ENCODE measurements around the gene TOM1L2.
"Not testable (repeated sequence)": the region's sequence is repeated elsewhere in the genome, so short reads cannot be mapped to it uniquely, and the experiment has no call there.

Gene TOM1L2

DNA sequence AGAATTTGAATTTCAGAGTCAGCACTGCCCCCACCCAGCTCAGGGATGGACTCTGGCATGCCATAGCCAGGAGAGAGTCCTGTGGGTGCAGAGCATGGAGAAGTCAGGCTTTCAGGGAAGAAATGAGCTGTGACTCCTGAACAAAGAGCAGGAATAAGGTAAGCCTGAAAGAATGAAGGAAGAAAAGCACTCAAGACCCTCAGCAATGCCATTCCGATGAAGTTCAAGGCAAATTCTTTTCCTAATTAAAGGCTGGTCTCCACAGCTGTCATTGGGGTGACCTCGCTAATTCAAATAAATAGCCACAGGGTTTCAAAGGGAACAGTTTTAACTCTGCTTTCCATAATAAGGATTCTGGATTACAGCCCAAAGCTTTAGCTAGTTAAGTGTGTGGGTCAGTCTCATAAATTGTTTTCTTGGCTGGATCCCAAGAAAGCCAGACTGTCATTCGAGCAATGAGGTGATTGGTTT lies 31.7 kb downstream of the TOM1L2 start:
- no peak for DNase-seq

DNA sequence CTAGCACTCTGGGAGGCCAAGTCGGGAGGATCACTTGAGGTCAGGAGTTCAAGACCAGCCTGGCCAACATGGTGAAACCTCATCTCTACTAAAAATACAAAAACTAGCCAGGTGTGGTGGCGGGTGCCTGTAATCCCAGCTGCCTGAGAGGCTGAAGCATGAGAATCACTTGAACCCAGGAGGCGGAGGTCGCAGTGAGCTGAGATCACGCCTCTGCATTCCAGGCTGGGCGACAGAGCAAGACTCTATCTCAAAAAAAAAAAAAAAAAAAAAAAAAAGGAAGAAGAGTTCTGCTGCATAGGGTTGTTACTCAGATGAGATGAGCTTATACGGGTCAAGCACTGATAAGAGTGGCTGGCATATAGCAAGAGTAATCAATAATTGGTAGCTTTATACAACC lies 32.3 kb downstream of the TOM1L2 start:
- not testable (repeated sequence) for DNase-seq

DNA sequence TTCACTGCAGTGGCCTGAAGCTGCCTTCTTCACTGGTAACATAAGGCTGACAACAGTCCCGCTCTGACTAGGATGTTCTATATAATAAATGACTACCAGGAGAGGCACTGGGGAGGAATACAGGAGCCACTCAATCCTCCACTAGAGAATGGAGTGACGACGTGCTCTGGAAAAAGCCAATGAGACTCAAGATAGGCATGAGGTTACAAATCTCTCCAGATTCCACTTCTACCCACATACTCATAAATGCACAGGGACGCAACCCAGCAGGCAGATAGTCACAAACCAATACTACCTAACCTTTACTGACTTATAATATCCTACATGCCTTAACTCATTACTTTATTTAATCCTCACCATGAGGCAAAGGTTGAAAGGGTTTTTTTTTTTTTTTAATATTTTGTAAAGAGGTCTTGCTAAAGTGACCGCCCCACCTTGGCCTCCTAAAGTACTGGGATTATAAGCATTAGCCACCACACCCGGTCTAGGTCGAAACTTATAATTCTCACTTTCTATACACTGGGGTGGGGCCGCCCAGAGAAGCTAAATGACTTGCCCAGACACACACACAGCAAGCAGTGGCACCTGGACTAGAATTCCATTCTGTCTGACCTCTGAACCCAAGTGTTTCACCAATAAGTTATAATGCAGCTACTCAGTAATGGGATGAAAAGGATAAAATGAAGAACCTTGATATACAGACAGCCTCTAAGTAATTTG lies 33.7 kb downstream of the TOM1L2 start:
- DNase-seq: no peak

DNA sequence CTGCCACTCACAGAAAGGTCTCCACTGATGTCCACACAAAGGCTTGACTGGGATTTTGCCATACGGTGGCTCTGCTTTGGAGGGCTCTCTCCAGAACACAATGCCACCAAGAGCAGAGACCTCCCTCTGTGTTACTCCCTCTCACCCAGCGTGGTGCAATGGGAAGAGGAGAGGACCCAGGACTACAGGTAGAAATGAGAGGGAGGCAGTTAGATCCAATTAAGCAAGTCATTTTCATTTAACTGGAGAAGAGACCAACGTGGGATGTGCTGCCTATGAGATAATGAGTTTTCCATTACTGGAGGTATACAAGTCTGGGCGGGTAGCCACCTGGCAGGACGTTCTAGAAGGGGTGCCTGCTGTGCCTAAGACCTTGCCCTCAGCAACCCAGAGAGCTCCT lies 34.2 kb downstream of the TOM1L2 start:
- DNase-seq: no peak

DNA sequence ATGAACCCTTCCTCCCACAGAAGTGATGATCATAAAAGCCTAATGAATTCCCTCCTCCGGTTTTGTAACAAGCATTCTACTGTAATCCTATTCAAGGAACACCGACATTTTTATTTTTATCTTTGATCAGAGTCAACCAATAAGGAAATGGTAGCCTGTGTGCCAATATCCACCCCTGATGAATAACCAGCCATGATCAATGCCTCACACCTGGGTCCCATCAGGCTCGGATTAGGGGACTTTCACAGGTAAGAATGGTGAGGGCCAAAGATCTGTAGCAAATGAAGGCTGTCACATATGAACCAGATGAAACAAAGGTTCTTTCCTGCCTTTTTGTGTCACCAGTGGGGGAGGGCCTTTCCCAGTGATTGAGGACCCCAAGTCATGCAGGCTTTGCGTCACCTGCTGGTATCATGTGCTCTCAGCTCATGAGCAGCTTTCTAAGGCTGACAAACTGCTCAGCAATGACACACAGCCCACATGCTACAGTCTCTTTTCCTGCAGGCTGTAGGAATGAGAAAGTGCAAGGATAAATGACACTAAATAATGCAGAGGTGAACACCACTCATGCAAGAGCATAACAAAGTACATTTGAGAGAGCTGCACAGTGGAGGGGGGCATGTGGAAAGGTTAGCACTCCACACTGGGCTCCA lies 34.9 kb downstream of the TOM1L2 start:
- no peak for DNase-seq

DNA sequence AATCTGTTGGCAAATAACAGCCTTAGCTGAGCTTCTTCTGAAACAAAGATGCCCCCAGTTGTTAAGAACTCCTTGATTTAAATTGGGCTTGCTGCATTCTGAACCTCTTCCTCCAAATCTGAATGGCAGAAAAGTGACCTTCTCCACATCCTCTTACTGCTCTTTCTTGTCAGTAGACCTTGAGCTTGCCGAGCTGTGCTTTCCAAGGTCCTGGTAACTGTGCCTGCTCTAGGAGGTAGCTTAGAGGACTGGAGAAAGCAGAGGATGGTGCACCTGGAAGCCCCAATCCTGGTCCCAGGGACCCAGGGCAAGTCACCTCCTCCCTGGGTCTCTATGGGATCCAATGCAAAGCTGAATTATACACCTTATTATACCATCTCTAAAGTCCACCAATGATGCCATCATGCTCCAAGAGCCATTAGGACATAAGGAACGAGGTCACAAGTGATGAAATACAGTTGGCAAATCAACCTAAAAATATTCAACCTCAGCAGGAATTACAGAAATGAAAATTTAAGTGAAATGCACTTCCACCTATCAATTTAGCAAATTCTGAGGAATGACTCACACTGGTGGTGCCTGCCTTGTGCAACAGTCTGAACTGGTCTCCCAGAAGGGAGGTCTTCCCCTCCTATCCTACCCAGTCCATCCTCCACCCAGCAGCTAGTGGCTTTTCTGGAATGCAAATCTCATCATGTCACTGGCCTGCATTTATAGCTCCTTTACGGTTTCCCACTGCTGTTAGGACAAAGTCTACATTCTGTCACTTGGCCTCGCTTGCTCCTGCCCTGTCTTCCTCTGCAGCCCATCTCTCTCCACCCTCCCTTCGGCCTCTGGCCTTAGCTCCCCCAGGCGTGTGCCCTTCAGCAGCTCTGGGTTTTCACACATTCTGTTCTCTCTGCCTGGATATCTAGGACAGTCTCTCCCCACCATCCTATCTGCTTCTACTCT lies 36.6 kb downstream of the TOM1L2 start:
- DNase-seq: peak in 1 of 2 experiments; percentile 25

DNA sequence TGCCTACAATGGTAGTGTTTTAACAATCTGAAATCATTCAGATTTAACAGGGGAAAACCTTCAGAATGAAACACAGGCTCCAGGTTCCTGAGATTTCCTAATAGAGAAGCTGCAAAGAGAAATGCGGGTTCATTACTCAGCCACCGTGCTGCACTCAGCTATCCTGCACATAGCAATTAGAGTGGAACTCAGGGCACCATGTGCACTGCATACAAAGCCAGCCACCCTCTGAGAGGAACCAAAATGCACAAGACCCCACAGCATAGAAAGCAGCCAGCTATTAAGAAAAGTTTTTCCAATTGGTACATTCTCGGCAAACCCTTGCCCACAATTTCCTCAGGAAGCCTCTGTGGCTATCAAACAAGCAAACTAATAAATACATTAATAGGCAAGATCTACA lies 37.4 kb downstream of the TOM1L2 start:
- DNase-seq: no peak

DNA sequence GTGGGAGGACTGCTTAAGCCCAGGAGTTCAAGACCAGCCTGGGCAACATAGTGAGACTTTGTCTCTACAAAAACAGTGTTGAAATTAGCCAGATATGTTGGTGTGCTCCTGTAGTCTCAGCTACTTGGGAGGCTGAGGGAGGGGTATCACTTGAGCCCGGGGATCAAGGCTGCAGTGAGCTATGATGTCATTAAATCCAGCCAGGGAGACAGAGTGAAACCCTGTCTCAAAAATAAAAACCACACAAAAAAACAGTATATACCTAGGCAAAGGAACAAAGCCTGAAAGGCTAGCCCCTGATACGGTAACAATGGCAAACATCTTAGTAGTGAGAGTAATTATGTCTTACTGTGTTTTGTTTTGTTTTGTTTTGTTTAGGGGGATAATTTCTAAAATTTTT lies 38.0 kb downstream of the TOM1L2 start:
- DNase-seq: no peak

DNA sequence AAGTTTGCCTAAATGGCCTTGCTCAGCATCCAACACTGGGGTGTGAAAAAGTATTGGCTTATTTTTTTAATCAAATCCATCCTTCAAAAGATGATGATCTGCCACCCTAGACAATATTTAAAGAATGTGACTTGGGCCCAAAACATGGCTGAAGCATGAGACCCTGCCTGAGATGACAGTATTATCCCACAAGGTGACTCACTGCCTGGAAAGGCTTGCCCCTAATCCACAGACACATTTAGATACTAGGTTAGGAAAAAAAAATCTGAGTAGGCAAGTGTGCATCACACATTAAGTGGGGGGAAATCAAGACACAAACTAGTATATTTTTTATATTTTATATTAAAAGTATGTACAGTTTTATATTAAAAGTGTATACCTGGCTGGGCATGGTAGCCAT lies 38.4 kb downstream of the TOM1L2 start:
- DNase-seq: no peak

DNA sequence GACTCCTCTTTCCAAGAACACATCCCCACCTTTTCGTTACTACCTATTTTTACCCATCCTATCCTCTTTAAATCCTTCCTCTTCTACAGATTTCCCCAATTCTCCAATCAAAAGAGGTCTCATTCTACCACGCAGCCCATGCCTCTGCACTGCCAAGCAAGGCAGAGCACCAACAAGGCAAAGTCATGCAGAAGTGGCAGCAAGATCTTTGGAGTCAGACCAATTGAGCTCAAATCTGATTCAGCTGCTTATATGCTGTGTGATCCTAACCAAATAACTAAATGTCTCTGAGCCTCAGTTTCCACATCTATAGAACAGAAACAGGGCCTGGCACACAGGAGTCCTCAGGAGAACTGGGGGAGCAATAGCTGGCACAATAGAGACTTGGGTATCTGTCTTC lies 41.0 kb downstream of the TOM1L2 start:
- DNase-seq: no peak

DNA sequence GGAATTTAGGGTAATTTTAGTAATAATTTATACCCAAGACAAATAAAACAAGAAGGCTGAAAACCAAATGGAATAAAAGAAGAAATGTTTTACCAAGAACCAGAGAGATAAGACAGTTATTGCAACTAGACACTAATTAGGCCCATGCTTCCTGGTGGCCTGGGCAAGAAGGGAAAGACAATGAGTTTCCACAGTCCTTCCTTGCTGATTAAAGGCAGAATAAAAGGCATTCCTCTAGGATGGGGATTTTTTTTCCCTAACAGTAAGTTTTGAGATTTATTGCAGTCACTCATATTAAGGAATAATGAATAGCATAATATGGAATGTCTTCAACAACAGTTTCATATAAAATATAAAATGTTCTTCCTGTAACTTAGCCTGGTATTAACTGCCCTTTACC lies 41.5 kb downstream of the TOM1L2 start:
- DNase-seq: no peak

DNA sequence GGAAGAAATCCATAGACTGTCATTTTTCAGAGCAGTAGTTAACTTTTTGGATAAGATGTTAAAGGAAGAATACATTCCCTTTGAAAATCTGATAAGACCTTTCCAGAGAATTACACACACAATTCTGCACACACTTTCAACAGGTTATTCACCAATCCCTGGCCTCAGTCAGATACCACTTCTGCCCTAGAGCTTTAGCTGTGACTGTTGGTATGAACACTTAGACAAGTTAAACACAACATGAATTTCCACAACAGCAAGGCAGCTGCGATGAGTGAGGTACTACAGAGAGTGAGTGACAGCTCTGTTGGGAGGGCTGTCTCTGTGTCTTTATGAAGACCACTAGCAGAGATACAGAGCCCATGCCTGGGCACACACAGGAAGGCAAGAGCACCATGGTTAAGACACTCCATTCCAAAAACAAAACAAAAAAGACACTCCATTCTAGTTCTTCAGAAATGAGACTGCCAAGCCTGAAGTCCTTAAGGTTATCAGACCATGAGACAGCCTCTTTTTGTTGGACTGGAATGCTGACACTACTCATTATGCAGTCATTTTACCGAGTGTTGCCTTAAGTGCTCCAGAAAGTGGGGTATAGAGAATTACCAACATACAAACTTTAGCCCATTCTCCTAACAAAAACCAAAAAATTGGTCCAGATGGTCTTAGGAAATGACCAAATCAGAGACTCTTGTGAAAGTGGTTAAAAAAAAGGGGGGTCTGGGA lies 42.4 kb downstream of the TOM1L2 start:
- no peak for DNase-seq

DNA sequence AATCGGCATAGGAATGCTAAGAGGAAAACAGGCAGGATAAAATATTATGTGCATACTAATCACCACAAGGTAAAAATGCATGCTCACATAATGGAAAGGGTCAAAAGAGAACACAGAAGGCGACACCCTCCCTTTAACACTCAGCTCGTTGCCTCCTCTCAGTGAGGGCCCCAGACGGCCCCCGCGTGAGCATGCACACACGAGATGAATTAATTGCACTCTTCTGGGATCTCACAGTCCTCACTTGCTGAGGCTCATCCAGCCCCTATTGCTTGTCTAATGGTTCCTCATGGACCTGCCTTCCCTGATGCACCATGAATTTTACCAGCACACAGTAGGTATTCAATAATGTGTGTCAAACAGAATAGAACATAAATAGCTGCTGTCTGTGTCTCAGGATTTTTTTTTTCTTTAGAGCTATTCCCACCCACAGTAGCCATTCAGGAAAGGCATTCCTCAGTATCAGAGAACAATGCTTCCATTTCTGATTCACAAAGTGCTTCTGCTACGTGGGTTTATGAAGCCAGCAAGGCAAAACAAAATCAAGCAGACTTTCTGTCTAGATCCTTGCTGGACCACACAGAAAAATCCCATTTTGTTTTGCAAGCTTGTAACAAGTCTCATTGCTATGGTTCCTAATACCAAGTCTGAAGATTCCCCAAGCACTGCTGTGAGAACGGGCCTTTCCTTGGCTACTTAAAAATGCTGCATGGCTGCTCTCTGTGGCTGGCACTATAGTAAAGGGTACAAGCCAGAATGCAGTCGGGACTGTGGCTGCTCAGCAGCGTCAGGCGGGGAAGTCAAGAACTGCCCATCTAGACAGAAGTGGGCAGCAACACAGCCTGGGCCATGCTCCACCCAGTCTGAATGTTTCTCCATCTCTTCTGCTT lies 43.6 kb downstream of the TOM1L2 start:
- no peak for DNase-seq

DNA sequence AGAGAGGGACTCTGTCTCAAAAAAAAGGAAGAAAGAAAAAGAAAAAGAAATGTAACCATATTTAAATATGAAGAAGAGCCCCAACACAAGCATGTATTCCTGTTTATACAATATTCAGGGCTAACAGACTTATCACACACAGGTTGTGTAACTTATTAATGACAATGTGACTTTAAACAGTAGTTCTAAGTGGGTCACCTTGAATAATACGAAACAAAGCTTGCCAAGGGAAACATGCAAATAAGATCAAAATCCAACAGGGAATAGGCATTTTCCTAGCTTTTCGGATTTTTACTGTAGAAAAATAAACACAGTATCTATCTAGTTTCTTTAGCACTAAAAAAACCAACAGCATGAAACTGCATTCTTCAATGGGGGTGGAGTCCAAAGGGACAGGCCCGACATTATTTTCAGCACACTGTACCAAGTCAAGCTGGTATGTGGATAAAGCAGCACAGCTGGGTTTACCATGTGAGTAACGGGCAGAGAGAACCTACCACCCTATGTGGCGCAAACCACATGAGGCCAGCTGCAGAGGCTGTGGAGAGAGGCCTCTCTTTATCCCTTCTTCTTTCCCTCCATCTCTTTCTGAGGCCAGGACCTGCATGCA lies 45.3 kb downstream of the TOM1L2 start:
- no peak for DNase-seq

DNA sequence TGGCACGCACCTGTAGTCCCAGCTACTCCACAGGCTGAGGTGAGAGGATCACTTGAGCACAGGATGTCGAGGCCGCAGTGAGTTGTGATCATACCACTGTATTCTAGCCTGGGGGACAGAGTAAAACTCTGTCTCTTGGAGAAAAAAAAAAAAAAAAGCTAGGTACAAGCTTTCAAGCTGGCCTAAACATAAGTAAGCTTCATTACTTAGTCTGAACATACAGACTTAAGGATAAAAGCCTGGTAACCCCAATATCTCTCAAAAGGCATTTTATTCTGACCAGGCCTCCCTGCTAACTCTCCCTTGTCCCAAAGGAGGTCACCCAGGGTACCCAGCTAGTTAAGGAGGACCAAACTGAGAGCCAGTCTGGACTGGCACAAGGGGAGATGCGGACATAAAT lies 46.2 kb downstream of the TOM1L2 start:
- no peak for DNase-seq

DNA sequence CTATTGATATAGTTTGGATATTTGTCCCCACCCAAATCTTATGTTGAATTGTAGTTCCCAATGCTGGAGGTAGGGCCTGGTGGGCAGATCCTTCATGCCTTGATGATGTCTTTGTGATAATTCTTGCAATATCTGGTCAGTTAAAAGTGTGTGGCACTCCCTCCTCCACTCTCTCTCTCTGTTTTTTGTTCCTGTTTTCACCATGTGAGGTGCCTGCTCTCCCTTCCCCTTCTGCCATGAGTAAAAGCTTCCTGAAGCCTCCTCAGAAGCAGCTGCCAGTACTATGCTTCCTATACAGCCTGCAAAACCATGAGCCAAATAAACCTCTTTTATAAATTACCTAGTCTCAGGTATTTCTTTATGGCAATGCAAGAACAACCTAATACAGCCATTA lies 47.3 kb downstream of the TOM1L2 start:
- no peak for DNase-seq

DNA sequence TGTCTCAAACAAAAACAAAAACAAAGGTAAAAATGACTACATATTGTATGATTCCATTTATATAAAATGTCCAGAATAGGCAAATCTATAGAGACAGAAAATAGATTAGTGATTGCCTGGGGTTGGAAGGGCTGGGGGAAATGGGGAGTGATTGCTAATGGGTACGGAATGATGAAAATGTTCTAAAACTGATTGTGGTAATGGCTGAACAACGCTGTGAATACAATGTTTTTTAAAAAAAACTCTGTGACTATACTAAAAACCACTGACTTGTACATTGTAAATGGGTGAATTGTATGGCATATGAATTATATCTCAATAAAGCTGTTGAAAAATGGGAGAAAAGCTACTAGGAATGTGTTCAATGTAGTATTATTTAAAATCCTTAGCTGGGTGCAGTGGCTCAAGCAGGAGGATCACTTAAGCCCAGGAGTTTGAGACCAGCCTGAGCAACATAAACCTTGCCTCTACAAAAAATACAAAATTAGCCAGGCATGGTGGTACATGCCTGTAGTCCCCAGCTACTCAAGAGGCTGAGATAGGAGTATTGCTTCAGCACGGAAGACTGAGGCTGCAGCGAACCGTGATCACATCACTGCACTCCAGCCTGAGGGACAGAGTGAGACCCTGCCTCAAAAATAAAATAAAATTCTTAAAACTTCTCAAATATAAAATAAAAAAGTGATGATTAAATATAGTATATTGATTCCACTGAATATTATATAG lies 47.9 kb downstream of the TOM1L2 start:
- no peak for DNase-seq

DNA sequence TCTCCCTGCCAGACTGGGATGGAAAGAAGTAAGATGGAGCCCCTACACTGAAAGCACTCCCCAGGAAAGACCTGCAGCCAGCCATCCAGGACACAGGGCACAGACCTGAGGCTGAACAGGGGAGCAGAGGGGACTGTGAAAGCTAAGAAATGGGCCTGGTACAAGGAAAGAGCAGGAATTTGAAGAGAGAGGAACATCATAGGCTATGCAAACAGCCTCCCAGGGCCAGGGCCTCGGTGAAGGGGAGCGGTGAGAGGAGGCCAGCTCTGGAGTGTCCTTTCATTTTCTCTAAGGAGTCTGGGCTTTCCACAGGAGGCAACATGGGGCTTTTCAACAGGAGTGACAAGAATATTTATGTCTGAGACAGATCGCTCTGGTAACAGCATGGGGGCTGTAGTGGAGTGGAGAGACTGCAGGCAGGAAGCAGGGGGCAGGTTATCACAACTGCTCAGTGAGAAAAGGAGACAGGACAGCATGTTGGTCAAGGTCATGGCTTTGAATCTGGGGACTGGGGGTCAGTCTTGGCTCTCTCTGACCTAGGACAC lies 50.1 kb downstream of the TOM1L2 start:
- DNase-seq: peak in 1 of 2 experiments; percentile 48

DNA sequence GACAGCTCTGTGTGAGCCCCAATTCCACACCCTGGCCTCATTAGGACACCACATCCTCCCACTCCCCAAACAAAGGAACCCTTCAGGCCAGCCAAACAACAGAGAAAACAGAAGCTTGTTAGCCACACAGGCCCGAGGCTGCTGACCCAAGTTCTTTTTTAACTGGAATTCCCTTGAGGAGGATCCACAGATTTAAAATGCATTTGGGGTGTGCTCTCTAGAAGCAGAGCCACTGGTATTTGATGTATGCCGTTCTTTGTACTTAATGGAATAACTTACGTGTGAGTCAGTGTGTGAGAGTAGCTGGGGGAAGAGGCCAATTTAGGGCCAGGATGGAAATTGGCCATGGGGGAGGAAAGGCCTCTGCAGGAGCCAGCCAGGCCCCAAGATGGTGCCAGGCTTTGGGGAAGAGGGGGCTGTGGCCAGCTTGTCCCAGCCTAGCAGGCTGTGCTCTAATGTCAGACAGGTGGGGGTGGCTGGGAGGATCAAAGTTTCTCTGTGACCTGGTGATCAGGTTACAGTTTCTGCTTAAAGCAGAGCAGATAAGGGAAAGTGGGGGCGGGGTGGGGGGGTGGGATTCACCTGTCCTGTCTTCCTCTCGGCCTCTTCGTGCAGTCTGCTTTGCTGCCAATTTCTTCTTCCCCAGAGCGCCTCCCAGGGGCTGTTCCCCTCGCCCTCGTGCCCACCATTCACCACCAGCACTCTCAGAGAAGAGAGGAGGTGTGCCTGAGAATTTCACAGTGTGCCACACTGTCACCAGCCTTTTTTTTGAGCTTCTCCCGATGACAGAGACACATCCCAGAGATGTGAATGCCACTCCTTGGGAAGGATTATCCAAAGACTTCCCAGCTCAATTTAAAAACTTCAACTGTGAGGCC lies 50.8 kb downstream of the TOM1L2 start:
- peak; percentile 89 to 98 for DNase-seq
